ENCODE measurements around the gene ANO1. TPM values are rescaled to one million over a fixed set of nuclear protein-coding genes. Genes with fewer than 3 reads are reported as not detected.

The ANO1 gene
- total RNA-seq, 4 donors from 2014 or later: 1.7 to 13.9 (median 5.3) TPM

GRCh38 chr11:70146895-70147520 is 68.9 kb downstream of the ANO1 start:
- no peak for DNase-seq (ENCODE audit: low spot score)
- no peak for ATAC-seq (ENCODE audit: low FRiP score)
- TF ChIP-seq CTCF (IDR thresholded peaks at IDR 0.05): no peak

GRCh38 chr11:70147668-70148067 is 69.6 kb downstream of the ANO1 start:
- ATAC-seq (ENCODE audit: low FRiP score) (no peak), DNase-seq (ENCODE audit: low spot score) (no peak)
- no peak for TF ChIP-seq CTCF (IDR thresholded peaks at IDR 0.05)

GRCh38 chr11:70151671-70152070 is 73.6 kb downstream of the ANO1 start:
- no peak for ATAC-seq (ENCODE audit: low FRiP score)
- no peak for TF ChIP-seq CTCF (IDR thresholded peaks at IDR 0.05)

GRCh38 chr11:70153133-70153727 is 75.1 kb downstream of the ANO1 start:
- ATAC-seq (ENCODE audit: low FRiP score): no peak
- DNase-seq (ENCODE audit: low spot score): no peak
- TF ChIP-seq CTCF (IDR thresholded peaks at IDR 0.05): no peak

More at GRCh38 chr11:70151671-70152070, 73.6 kb downstream of the ANO1 start:
- DNase-seq (ENCODE audit: low spot score): no peak

GRCh38 chr11:70155386-70155785 is 77.3 kb downstream of the ANO1 start:
- ATAC-seq (ENCODE audit: low FRiP score): no peak
- DNase-seq (ENCODE audit: low spot score): no peak
- no peak for TF ChIP-seq CTCF (IDR thresholded peaks at IDR 0.05)

GRCh38 chr11:70156291-70157037 is 78.3 kb downstream of the ANO1 start:
- DNase-seq (ENCODE audit: low spot score) (no peak), ATAC-seq (ENCODE audit: low FRiP score) (no peak)
- TF ChIP-seq CTCF (IDR thresholded peaks at IDR 0.05): no peak
